H1 (cell line): ENCODE results near the gene ZNF135. TPM values are rescaled to one million over a fixed set of nuclear protein-coding genes. Genes with fewer than 3 reads are reported as not detected.
A peak's percentile ranks its signal among the peaks of the same experiment; 100 is the strongest.

Experiments used
- CTCF ChIA-PET: fragments of 300-600 bp; sonication (Branson Sonifier 250); formaldehyde crosslinking; loops from one replicate; lab custom pipeline; 2021; ENCODE audit not compliant: partially characterized antibody; lab: Charles Lee
- POLR2A ChIA-PET: fragments of 300-600 bp; sonication (Branson Sonifier 250); formaldehyde crosslinking; loops from one replicate; lab custom pipeline; 2021; ENCODE audit warnings: inconsistent platforms; ENCODE audit not compliant: partially characterized antibody; lab: Charles Lee
- DNase-seq, 2 experiments: peaks; one replicate each; pipeline versions ENCODE4 v3.0.0 to v3.0.0-alpha.2; 2010 to 2022; ENCODE audit warnings: low spot score in 2 of 2, low read depth in 1 of 2, mixed read lengths in 1 of 2
- FAIRE-seq: peaks from 2 replicates; lab custom pipeline; 2011; peaks lifted over from hg19 to GRCh38; lab: Jason Lieb, UNC
- H2AFZ ChIP-seq: 2 replicates; pipeline ENCODE4 v1.8.1; 2012; ENCODE audit warnings: low read length, inconsistent platforms
- H2AK5ac ChIP-seq: 2 replicates; pipeline ENCODE4 v1.6.1; 2013; ENCODE audit warnings: low read depth, low read length
- H2BK120ac ChIP-seq: replicated peaks from 2 replicates; pipeline ENCODE3; 2013; ENCODE audit warnings: low read depth, low read length, inconsistent platforms
- H2BK12ac ChIP-seq: 2 replicates; pipeline ENCODE4 v1.6.1; 2013; ENCODE audit warnings: low read depth, low read length
- H2BK15ac ChIP-seq: 2 replicates; pipeline ENCODE4 v1.6.1; 2013; ENCODE audit warnings: low read length
- H2BK20ac ChIP-seq: 2 replicates; pipeline ENCODE4 v1.6.1; 2013; ENCODE audit warnings: low read length
- H2BK5ac ChIP-seq: 2 replicates; pipeline ENCODE4 v1.6.1; 2013; ENCODE audit warnings: low read depth, low read length
- H3K14ac ChIP-seq: 2 replicates; pipeline ENCODE4 v1.6.1; 2013; ENCODE audit warnings: inconsistent platforms; ENCODE audit not compliant: insufficient read length
- H3K18ac ChIP-seq: 2 replicates; pipeline ENCODE4 v1.6.1; 2013; ENCODE audit warnings: low read length; ENCODE audit errors: extremely low read depth
- H3K23ac ChIP-seq: 2 replicates; pipeline ENCODE4 v1.6.1; 2013; ENCODE audit warnings: inconsistent platforms; ENCODE audit not compliant: insufficient read length
- H3K23me2 ChIP-seq: 2 replicates; pipeline ENCODE4 v1.6.1; 2013; ENCODE audit warnings: low read depth, low read length
- H3K27ac ChIP-seq: 2 replicates; pipeline ENCODE4 v1.6.1; 2011; ENCODE audit warnings: low read depth, low read length, inconsistent platforms
- H3K27me3 ChIP-seq, 4 experiments: replicated peaks in 1 of 4; 1 replicate in 1 of 4; 2 replicates in 3 of 4; pipeline versions ENCODE4 v1.6.1 to v1.8.1; 2011 to 2013; ENCODE audit warnings: low read length in 3 of 4, mild to moderate bottlenecking in 3 of 4, inconsistent platforms in 2 of 4, mixed read lengths in 2 of 4, moderate library complexity in 1 of 4; ENCODE audit not compliant: control insufficient read depth in 3 of 4, insufficient read depth in 3 of 4; ENCODE audit errors: extremely low read depth in 1 of 4
- H3K36me3 ChIP-seq, 4 experiments: 2 replicates each; pipeline versions ENCODE4 v1.6.1 to v1.8.1; 2011 to 2013; ENCODE audit warnings: mild to moderate bottlenecking in 4 of 4, low read length in 3 of 4, moderate library complexity in 2 of 4, control low read depth in 1 of 4, inconsistent platforms in 1 of 4; ENCODE audit not compliant: insufficient read depth in 4 of 4, control insufficient read depth in 2 of 4
- H3K4ac ChIP-seq: replicated peaks from 2 replicates; pipeline ENCODE3; 2013; ENCODE audit warnings: low read length, low read depth, mixed read lengths, inconsistent platforms; ENCODE audit not compliant: insufficient read length
- H3K4me1 ChIP-seq, 4 experiments: replicated peaks in 1 of 4; 1 replicate in 1 of 4; 2 replicates in 3 of 4; pipeline versions ENCODE4 v1.6.1 to v1.8.1; 2011 to 2013; ENCODE audit warnings: low read length in 3 of 4, inconsistent platforms in 2 of 4, mixed read lengths in 1 of 4; ENCODE audit not compliant: insufficient read depth in 4 of 4, control insufficient read depth in 3 of 4
- H3K4me2 ChIP-seq, 2 experiments: 2 replicates each; pipeline versions ENCODE4 v1.6.1 to v1.8.1; 2011 to 2013; ENCODE audit warnings: low read depth in 2 of 2, low read length in 2 of 2, control low read depth in 1 of 2, inconsistent platforms in 1 of 2, mild to moderate bottlenecking in 1 of 2; ENCODE audit not compliant: insufficient read depth in 1 of 2
- H3K4me3 ChIP-seq, 4 experiments: fragments of 200-600, 300-600 bp in 1 of 4; sonication (generic), shearing (Covaris generic), sonication (Bioruptor Twin) in 1 of 4; 2 replicates each; pipeline versions ENCODE4 v1.5.1 to v1.8.1; 2011 to 2016; ENCODE audit warnings: low read length in 4 of 4, low read depth in 3 of 4, control low read depth in 2 of 4, inconsistent platforms in 2 of 4, mild to moderate bottlenecking in 2 of 4, mixed read lengths in 1 of 4, moderate library complexity in 1 of 4; ENCODE audit not compliant: insufficient read depth in 2 of 4; ENCODE audit errors: extremely low read depth in 1 of 4
- H3K56ac ChIP-seq: replicated peaks from 2 replicates; pipeline ENCODE3; 2013; ENCODE audit warnings: low read depth, mild to moderate bottlenecking, mixed read lengths, low read length, inconsistent platforms; ENCODE audit not compliant: insufficient read length
- H3K79me1 ChIP-seq: 2 replicates; pipeline ENCODE4 v1.6.1; 2013; ENCODE audit warnings: low read depth, low read length, control low read depth
- H3K79me2 ChIP-seq, 2 experiments: 2 replicates each; pipeline versions ENCODE4 v1.6.1 to v1.8.1; 2012 to 2013; ENCODE audit warnings: low read length in 2 of 2, mild to moderate bottlenecking in 2 of 2, inconsistent platforms in 1 of 2; ENCODE audit not compliant: insufficient read depth in 2 of 2, control insufficient read depth in 1 of 2
- H3K9ac ChIP-seq, 4 experiments: replicated peaks in 1 of 4; 1 replicate in 1 of 4; 2 replicates in 3 of 4; pipeline versions ENCODE4 v1.6.1 to v1.8.1; 2011 to 2013; ENCODE audit warnings: low read depth in 3 of 4, low read length in 3 of 4, control low read depth in 2 of 4, mild to moderate bottlenecking in 2 of 4, moderate library complexity in 2 of 4, inconsistent platforms in 1 of 4; ENCODE audit errors: extremely low read depth in 1 of 4
- H3K9me3 ChIP-seq, 2 experiments: 2 replicates each; pipeline versions ENCODE4 v1.6.1 to v1.8.1; 2012 to 2013; ENCODE audit warnings: mild to moderate bottlenecking in 2 of 2, moderate library complexity in 2 of 2, control low read depth in 1 of 2, inconsistent platforms in 1 of 2, low read depth in 1 of 2, low read length in 1 of 2, mixed read lengths in 1 of 2; ENCODE audit not compliant: insufficient read depth in 2 of 2
- H4K20me1 ChIP-seq, 2 experiments: replicated peaks in 1 of 2; 2 replicates each; pipeline versions ENCODE3 to v1.8.1; 2011 to 2013; ENCODE audit warnings: inconsistent platforms in 2 of 2, low read length in 2 of 2, mild to moderate bottlenecking in 1 of 2; ENCODE audit not compliant: insufficient read depth in 2 of 2, control insufficient read depth in 1 of 2
- H4K5ac ChIP-seq: 2 replicates; pipeline ENCODE4 v1.6.1; 2013; ENCODE audit warnings: low read length, low read depth, mixed read lengths, inconsistent platforms; ENCODE audit not compliant: insufficient read length
- H4K8ac ChIP-seq: 2 replicates; pipeline ENCODE4 v1.8.0; 2013; ENCODE audit warnings: mild to moderate bottlenecking, moderate library complexity, low read length, inconsistent platforms; ENCODE audit not compliant: insufficient read depth; ENCODE audit errors: extremely low read depth
- H4K91ac ChIP-seq: replicated peaks from 2 replicates; pipeline ENCODE3; 2013; ENCODE audit warnings: low read length, mixed read lengths, inconsistent platforms; ENCODE audit not compliant: insufficient read length
- BACH1 ChIP-seq: IDR thresholded peaks from 2 replicates; pipeline ENCODE4 v1.6.1; 2012; ENCODE audit warnings: low read length, improper control_type of control experiment
- RFX5 ChIP-seq: IDR thresholded peaks from 2 replicates; pipeline ENCODE4 v1.6.1; 2011; ENCODE audit warnings: low read depth, low read length, improper control_type of control experiment, borderline replicate concordance
- WGBS, 2 experiments: shearing (Covaris generic) in 1 of 2; methylation state at CpG; one replicate each; pipeline versions ENCODE4 v1.1.6 to v1.1.7; 2013 to 2015; ENCODE audit warnings: low lambda C conversion rate in 2 of 2, mixed read lengths in 2 of 2, inconsistent platforms in 1 of 2, low coverage in 1 of 2, missing lambda C conversion rate in 1 of 2; ENCODE audit not compliant: insufficient replicate concordance in 2 of 2, insufficient coverage in 1 of 2, insufficient read length in 1 of 2; ENCODE audit errors: extremely low coverage in 1 of 2, missing lambda C conversion rate in 1 of 2; 5-methylcytosine and 5-hydroxymethylcytosine counted together
- polyA plus RNA-seq, 7 experiments: library from polyadenylated mRNA; depleted of rRNA in 3 of 7; stranded (reverse) in 5 of 7; unstranded in 2 of 7; fragments of >200 nt in 5 of 7; fragments of 200-250 nt in 2 of 7; gene quantifications; 1 replicate in 5 of 7; 2 replicates in 1 of 7; 4 replicates in 1 of 7; pipeline versions ENCODE4 v1.2.1 to v1.2.3, GENCODE V29; 2011 to 2013; ENCODE audit warnings: missing spikeins in 2 of 7, mixed read lengths in 2 of 7
- total RNA-seq: library from RNA; stranded (reverse); fragmentation: NEBNext Ultra II Directional; extraction: Animal tissue kit (Norgen Biotek cat#: 25700); gene quantifications from 2 replicates; pipeline ENCODE4 v1.2.1, GENCODE V29; 2021

Gene ZNF135
- total and polyA plus RNA-seq, 2 of the 8 experiments (the other 6 are each of a cell fraction or from before 2014, with no cell fraction given): 5.2 to 7.9 TPM

DNA sequence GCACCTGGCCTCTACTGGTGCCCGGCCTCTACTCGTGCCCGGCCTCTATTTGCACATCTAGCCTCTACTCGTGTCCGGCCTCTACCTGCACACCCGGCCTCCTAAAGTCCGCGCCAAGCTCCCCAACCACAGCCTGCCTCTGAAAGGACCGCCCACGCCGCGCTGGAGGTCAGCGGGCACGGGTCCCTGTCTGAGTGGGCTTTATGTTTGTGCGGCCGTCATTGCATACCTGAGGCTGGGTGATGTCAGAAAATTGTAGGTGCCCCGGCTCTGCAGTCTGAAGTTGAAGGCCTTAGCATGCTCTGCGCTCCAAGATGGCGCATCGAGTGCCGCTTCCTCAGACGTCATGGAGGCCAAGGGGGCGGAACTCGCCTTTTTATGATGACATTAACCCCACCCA is 1.1 kb downstream of the ZNF135 start:
- Histone ChIP-seq H2BK5ac (peak overlapping the region; percentile 71; the same call in 1 of the 2 replicates), H3K9me3 (peaks cover 12 to 32% of the 10 kb centered on the region in 2 experiments; a peak in 3 of 4 replicates), H2BK15ac (no peak overlapping the region), H4K8ac (peak overlapping the region; percentile 97; the same call in 1 of the 2 replicates), H2BK20ac (no peak overlapping the region), H3K23ac (no peak overlapping the region), H3K4me3 (peak overlapping the region in 1 of 4 experiments; percentile 63; a peak in 1 of 8 replicates), H3K27me3 (no peaks in the 10 kb centered on the region), H3K18ac (no peak overlapping the region), H2BK12ac (0 out of 2 replicates have a peak overlapping the region, but pooled peaks have one; percentile 17), H2BK120ac (no peak overlapping the region), H4K91ac (no peak overlapping the region), H3K4me2 (peak overlapping the region in 1 of 2 experiments; percentile 84; a peak in 1 of 4 replicates), H3K27ac (no peak overlapping the region), H3K9ac (no peak overlapping the region), H4K20me1 (no peaks in the 10 kb centered on the region), H2AFZ (no peak overlapping the region), H3K23me2 (peaks cover 3% of the 10 kb centered on the region; the same call in 1 of the 2 replicates), H3K4me1 (peaks cover 5 to 21% (median 11%) of the 10 kb centered on the region in 4 experiments), H2AK5ac (0 out of 2 replicates have a peak overlapping the region, but pooled peaks have one; percentile 3), H3K36me3 (peaks cover 0 to 27% (median 11%) of the 10 kb centered on the region in 4 experiments; a peak in 6 of 8 replicates), H3K56ac (no peak overlapping the region), H3K14ac (no peak overlapping the region), H3K79me2 (no peaks in the 10 kb centered on the region), H4K5ac (no peak overlapping the region), H3K4ac (no peak overlapping the region), H3K79me1 (no peaks in the 10 kb centered on the region)
- CTCF ChIA-PET: interaction anchor here (0.7 to 6.8 kb wide), 4 partner anchors 16 to 98 kb away, joined by 3 to 113 read pairs (median 23); no protein-coding TSS in a partner anchor
- FAIRE-seq (no peak), DNase-seq (no peak)
- 98% methylated on average over 18 of the region's 24 CpGs; no CpG with 5 or more reads in 1 of the 2 experiments for WGBS, 2 experiments
- no peak for TF ChIP-seq BACH1
- no peak for TF ChIP-seq RFX5
- POLR2A ChIA-PET: interaction anchor here (0.9 to 4.4 kb wide), 16 partner anchors 13 to 123 kb away, joined by 3 to 45 read pairs (median 8); partner anchors contain the start of genes ZNF274, ZNF329, ZNF606 and ZSCAN18
